HG02981 (cell line): Measurements from ENCODE around the gene STK33.

ENCODE experiments used
- ATAC-seq: cut with Tn5 transposase; IDR thresholded peaks from one replicate; pipeline ENCODE4 v1.9.1; 2021; ENCODE audit warnings: mild to moderate bottlenecking, moderate library complexity; ENCODE audit not compliant: unreplicated experiment

STK33 gene

GRCh38 chr11:8459711-8460399 is 134.2 kb downstream of the STK33 start:
- no peak for ATAC-seq

DNA sequence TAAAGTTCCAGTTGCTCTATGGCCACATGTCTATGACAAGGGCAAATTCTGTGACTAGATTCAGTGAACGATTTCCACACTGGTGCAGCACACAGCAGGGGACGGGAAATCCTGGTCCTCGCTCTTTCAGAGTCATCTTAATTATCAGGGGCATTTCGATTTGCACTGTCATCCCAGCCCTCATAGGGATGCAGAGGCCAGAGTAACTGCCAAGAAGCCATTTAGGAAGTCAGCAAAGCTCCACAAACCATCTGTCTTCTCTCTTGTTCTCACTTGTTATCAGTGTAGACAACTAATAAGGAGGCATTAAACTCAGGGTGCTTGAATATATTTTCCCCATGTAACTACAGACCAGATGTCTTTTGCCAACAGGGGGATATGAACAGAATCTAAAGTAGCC is 151.7 kb downstream of the STK33 start:
- no peak for ATAC-seq

- ATAC-seq, result no peak
Observed at GRCh38 chr11:8440649-8441048, 153.4 kb downstream of the STK33 start.

DNA sequence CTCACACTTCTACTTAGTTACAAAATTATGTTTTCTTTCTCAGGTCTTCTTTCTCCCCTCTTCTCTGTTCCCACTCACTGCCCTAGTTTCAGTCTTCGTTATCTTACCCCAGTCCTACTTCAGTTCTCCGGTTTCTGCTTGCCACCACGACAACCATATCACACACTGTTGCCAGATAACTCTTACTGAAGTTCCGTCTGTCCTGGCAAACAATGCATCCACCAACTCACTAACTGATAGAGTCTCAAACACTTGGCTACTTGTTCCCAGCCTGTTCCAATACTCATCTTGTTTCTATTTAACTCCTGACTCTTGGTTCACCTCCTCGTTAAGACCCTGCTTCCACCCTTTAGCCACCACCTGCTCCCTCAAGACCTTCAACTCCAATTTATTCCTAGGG is 164.5 kb downstream of the STK33 start:
- no peak for ATAC-seq

- ATAC-seq, result no peak
Observed at GRCh38 chr11:8426076-8426475, 168.0 kb downstream of the STK33 start.

- ATAC-seq, result no peak
Observed at GRCh38 chr11:8415195-8415594, 178.8 kb downstream of the STK33 start.

DNA sequence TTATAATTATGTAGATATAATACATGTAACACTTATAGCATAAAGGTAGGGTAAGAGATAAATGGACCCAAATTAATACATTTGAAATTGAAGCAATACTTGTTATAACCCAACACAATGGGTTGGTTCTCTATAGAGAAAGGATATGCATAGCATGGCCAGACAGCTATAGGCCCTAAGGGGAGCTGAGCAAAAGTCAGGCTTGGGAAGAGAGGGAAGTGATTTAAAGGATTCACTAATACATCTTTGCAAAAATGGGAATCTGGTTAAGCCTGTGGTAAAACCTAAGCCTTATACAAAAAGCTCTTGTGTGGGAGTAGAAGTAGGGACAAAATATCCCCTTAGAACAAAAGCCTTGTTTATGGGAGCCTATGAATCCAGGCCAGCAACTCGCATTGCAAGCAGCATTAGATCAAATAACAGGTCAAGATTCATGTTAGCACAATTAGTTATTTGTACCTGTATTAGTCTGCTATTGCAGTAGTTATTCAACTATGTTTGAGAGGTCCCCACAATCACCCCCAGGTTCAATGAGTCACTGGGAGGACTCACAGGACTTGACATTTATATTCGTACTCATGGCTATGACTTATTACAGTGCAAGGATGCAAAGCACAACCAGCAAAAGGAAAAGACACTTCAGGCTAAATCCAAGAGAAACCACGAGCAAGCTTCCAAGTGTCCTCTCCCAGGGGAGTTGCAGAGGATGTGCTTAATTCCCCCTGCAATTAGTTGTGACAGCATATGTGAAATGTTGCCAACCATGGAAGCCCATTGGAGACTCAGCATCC is 185.7 kb downstream of the STK33 start:
- ATAC-seq, result no peak

DNA sequence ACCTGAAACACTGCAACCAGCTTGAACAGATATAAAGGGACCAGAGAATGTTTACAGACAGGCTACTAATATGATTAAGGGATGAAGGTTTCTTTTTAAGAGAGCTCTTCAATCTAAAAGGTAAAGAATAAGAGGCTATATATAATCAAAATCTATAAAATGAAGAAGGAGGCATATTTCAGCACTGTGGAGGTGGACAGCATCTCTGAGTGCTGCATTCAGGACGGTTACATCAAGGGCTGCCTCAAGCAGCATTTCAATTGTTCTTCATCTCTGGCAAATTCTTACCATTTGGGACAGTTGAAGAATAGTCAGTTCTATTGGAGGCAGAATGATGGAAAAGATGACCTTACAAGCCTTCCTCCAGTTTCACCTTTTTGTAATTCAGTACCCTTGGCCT is 190.7 kb downstream of the STK33 start:
- ATAC-seq, result no peak

DNA sequence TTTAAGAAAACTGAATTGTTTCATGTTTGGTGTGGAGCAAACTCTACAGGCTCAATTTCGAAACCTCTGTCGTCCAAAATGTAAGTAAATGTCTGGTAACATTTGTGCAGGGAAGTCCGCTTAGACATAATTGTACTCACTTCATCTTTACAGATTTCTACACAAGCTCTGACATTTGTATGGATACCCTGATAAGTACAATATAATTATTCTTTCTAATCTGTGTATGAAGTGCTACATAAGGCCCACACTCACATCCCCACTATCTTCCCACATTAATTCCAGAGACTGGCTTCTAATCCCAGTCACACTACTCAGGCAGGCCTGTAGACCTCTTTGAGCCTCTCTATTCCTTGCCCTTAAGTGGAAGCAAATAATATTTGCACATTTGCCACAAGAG is 201.1 kb downstream of the STK33 start:
- no peak for ATAC-seq

DNA sequence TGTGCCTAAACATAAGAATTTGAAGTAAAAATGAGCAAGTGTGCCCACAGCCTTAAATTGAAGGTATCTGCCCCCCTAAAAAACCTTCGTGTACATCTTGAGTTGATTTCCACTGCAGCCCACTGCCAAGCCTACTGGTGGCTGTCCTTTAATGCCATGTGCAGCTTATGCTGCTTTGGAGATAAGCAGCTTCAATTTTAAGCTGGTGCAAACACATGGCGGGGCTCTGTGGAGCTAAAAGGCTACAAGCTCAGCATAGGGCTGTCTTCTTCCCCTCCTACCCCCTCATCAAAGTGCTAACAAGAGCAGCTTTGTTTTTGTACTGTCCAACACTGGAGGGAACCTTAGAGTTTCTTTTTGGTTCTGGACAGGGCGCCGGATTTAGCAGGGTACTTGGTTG is 201.9 kb downstream of the STK33 start:
- ATAC-seq, result no peak

GRCh38 chr11:8390851-8391612 is 203.0 kb downstream of the STK33 start:
- no peak for ATAC-seq

DNA sequence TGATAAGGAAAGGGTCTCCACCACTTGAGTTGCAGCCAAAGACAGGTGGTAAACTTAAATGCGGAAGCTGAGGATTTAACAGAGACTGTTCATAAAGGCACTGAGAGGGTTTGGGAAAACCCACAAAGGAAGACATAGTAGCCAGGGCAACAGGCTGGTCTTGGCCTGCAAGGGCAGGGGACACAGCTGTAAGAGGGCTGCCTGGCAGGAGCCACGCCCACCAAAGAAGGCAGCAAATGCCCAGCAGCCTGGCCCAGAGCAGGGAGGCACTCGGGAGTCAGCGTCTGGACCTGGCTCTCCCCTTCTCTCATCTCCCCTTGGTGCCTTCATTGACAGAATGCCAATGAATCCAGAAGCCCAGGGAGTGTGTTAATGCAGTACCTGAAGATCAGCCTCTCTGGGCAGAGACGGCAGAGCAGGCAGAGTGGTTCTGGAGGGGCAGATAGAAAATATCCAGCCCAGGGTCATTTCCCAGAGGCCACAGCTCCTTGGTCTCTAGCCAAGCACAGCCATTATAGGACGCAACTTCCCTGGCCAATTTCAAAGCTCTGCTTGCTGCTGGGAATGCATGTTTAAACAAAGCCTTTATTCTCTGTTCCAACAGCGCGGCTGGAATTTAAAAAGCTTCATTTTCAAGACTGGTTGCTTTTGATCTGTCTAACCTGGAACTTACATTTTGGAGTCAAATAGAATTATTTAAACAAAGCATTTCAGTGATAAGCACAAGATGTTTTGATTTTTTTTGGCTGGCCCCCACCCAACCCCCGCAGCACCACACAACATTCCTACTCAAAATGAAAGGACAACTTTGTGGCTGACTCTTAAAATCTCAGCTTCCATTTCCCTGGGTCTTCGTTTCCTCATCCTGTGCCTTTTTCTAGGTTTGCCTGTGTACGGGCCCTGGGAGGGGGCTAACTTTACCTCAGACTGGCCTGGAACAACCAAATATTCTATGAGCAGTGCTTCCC is 204.7 kb downstream of the STK33 start:
- ATAC-seq, result no peak

GRCh38 chr11:8387693-8388092 is 206.3 kb downstream of the STK33 start:
- no peak for ATAC-seq

DNA sequence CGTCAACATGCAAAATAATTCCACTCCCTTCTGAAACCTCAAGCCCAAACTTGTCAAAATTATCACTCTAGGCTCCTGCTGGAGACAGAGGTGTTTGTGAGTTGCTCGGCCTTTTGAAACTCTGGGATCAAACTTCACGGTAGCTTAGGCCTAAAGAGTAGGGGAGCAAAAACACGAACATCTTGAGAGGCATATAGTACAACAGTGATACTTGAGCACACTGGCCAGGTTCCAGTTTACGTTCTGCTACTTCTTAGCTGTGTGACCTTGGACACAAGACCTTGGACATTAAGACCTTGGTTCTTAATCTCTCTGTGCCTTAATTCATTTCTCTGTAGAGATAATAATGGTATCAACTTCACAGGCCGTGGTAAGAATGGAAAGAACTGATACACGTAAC is 206.9 kb downstream of the STK33 start:
- no peak for ATAC-seq

DNA sequence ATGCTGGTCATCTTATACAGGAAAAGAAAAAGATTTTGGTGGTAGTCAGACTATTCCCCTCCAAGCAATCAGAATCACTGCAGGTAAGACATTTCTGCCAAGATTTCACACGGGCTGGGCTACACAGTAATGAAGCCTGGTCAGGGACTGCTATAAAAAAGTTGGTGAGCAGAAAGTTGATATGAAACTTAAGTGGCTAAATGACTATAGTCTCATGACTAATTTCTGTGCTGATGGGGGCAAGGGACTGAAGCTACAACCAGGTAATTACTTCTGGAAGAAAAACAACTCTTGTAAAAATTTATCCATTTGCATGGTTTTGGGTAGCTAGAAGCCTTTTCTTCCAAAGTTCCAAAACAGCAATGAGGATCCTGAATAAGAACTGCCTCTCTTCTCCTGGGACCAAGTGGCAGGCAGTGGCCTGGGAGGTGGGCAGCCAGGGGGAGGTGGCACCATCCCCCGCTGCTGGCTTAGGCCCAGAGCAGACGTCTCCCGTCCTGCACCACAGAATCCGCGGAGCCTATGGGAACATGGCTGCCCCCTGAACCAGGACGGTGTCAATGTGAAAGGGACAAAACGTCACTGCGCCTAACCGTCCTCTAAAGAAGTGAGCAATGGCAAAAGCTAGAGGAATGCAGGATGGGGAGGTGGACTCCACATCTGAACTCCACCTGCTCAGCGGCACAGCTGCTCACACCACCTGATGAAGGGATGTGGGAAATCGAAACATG is 207.7 kb downstream of the STK33 start:
- ATAC-seq, result peak; percentile 70

- no peak for ATAC-seq
Observed at GRCh38 chr11:8384199-8384821, 209.7 kb downstream of the STK33 start.

- no peak for ATAC-seq
Observed at GRCh38 chr11:8383627-8384026, 210.4 kb downstream of the STK33 start.

DNA sequence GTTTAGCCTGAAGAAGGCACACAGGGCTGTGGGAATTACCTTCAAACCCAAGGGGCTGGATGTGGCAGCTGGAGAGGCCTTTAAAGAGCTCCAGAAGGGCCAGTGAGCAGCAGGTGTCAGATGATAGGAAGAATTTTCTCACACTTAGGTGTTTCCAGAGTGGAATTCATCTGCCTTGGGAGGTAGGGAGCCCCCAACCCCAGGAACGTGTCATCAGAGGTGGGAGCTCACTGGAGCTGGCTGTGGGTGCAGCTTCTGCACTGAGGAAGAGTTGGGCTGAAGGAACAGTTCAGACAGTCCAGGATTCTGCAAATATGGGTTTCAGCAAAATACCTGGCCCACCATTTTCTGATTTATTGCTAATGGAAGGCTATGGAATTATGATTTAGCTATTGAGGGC is 210.8 kb downstream of the STK33 start:
- ATAC-seq, result no peak

GRCh38 chr11:8382436-8383053 is 211.5 kb downstream of the STK33 start:
- ATAC-seq, result no peak
